Small intestine (tissue), 7 donors: ENCODE data around the gene PLK3. TPM values are rescaled to one million over a fixed set of nuclear protein-coding genes. Genes with fewer than 3 reads are reported as not detected.
"Not testable (repeated sequence)": the region's sequence is repeated elsewhere in the genome, so short reads cannot be mapped to it uniquely, and the experiment has no call there.

ENCODE experiments used
- DNase-seq, 2 donors: peaks; one replicate each; pipeline versions ENCODE4 v3.0.0 to v3.0.0-alpha.2; 2013
- FAIRE-seq: peaks from 2 replicates; lab custom pipeline; 2012; peaks lifted over from hg19 to GRCh38; lab: Jason Lieb, UNC
- H3K27ac ChIP-seq, 3 donors: one replicate each; pipeline ENCODE4 v1.5.1; 2013; ENCODE audit warnings: low read length in 2 of 3, mild to moderate bottlenecking in 2 of 3, control low read depth in 1 of 3, inconsistent platforms in 1 of 3, low read depth in 1 of 3, moderate library complexity in 1 of 3
- H3K27me3 ChIP-seq, 3 donors: one replicate each; pipeline ENCODE4 v1.6.1; 2013; ENCODE audit warnings: low read length in 3 of 3, inconsistent platforms in 1 of 3; ENCODE audit not compliant: control insufficient read depth in 3 of 3, insufficient read depth in 3 of 3
- H3K36me3 ChIP-seq, 3 donors: one replicate each; pipeline ENCODE4 v1.6.1; 2013; ENCODE audit warnings: low read length in 3 of 3, inconsistent platforms in 1 of 3, low read depth in 1 of 3, mild to moderate bottlenecking in 1 of 3, moderate library complexity in 1 of 3; ENCODE audit not compliant: control insufficient read depth in 3 of 3, insufficient read depth in 2 of 3
- H3K4me1 ChIP-seq, 3 donors: one replicate each; pipeline ENCODE4 v1.6.1; 2013; ENCODE audit warnings: low read length in 2 of 3, inconsistent platforms in 1 of 3, low read depth in 1 of 3, mild to moderate bottlenecking in 1 of 3, moderate library complexity in 1 of 3; ENCODE audit not compliant: control insufficient read depth in 3 of 3, insufficient read depth in 2 of 3
- H3K4me3 ChIP-seq, 3 donors: one replicate each; pipeline ENCODE4 v1.5.1; 2013; ENCODE audit warnings: low read length in 3 of 3, control low read depth in 1 of 3, inconsistent platforms in 1 of 3, low read depth in 1 of 3, mild to moderate bottlenecking in 1 of 3, moderate library complexity in 1 of 3
- H3K9me3 ChIP-seq, 2 donors: one replicate each; pipeline ENCODE4 v1.6.1; 2013; ENCODE audit warnings: low read depth in 1 of 2, low read length in 1 of 2; ENCODE audit not compliant: control insufficient read depth in 2 of 2, insufficient read depth in 1 of 2
- WGBS, 3 donors: extraction: QIAGEN DNeasy Blood & Tissue Kit; methylation state at CpG; one replicate each; pipeline ENCODE4 v1.1.7; 2013; 5-methylcytosine and 5-hydroxymethylcytosine counted together
- polyA plus RNA-seq, 4 donors: library from polyadenylated mRNA; stranded (reverse) in 3 of 4; unstranded in 1 of 4; fragments of 200-250 nt in 3 of 4; fragments of 120-200 nt in 1 of 4; gene quantifications; one replicate each; pipeline versions ENCODE4 v1.2.1 to v1.2.3, GENCODE V29; 2013
- donor health status: healthy with polysubstance abuse.
- donor health status: control.
- donor health status: control.
- donor health status: Bipolar disorder and iron deficiency.
- donor health status: healthy.

PLK3 gene
- polyA plus RNA-seq, 4 donors, result 5.4 to 16.7 (median 10.6) TPM

DNA sequence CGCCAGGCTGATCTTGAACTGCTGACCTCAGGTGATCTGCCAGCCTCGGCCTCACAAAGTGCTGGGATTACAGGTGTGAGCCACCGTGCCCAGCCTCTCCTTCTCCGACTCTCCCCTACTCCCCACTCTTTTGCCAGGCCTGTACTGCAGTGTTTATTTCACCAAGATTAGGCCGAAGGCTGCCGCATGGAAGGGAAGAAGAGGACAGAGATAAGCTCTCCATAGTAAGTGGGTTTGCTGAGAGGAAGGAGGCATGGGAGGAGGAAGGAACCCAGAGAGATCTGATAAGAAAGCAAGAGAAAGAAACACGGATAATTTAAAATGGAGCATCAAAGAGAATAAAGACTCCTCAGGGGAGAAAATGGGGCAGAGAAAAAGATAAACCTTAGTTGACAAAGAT lies 34.2 kb downstream of the PLK3 start:
- peaks cover 0 to 19% (median 0%) of the 10 kb centered on the region in 3 donors for H3K36me3 ChIP-seq
- 70 to 78% (median 71%) methylated on average over 7 of the region's 7 CpGs for WGBS, 3 donors

DNA sequence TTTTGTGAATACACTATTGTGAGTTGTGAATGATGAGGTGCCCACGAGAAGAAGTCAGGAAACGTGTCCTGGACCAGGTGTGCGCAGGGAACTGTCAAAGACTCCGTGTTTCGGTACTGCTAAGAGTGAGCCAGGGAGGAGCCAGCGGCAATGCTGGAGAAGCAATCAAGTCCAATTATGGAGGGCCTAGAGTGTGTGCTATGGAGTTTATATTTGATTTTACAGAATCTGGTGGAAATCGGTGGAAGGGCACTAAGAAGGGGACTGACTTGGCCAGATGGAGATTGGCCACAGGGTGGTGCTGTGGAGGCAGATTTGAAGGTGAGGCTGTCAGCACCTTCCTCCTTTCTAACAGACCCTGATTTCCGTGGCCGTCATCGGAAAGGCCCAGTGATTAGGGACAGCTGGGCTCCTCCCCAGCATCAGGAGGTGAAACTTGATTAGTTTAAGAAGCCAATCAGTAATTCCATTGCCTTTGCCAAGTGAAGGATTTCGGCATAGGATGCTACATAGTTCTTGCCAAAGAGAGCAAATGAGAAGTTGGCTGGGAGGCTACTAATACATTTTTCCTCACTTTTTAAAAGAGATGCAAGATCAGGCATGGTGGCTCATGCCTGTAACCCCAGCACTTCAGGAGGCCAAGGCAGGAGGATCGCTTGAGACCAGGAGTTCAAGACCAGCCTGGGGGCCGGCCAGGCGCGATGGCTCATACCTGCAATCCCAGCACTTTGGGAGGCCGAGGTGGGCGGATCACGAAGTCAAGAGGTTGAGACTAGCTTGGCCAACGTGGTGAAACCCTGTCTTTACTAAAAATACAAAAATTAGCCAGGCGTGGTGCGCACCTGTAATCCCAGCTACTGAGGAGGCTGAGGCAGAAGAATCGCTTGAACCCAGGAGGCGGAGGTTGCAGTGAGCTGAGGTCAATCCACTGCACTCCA lies 35.8 kb downstream of the PLK3 start:
- 65 to 67% (median 65%) methylated on average over 23 of the region's 23 CpGs for WGBS, 3 donors
- FAIRE-seq, result no peak

More for the DNA sequence above, 34.2 kb downstream of the PLK3 start:
- Histone ChIP-seq H3K9me3 (no peaks in the 10 kb centered on the region), H3K27me3 (no peaks in the 10 kb centered on the region), H3K4me1 (peaks cover 0 to 23% (median 0%) of the 10 kb centered on the region in 3 donors), H3K27ac (no peak overlapping the region), H3K4me3 (no peak overlapping the region)
- FAIRE-seq (no peak), DNase-seq (no peak)

DNA sequence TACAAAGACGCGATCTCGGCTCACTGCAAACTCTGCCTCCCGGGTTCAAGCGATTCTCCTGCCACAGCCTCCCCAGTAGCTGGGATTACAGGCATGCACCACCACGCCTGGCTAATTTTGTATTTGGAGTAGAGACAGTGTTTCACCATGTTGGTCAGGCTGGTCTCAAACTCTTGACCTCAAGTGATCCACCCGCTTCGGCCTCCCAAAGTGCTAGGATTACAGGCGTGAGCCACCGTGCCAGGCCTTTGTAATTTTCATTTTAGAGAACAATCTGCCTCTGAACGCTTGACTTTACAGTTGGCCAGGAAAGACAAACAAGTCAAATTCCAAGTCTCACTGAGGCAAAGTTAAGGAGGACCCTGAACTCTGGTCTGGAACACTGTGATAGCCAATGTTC lies 38.1 kb downstream of the PLK3 start:
- not testable (repeated sequence) for H3K27me3 ChIP-seq, H3K4me1 ChIP-seq, H3K9me3 ChIP-seq, H3K27ac ChIP-seq, FAIRE-seq, DNase-seq, H3K4me3 ChIP-seq, H3K36me3 ChIP-seq
- WGBS, 3 donors, result 86 to 89% (median 88%) methylated on average over 11 of the region's 11 CpGs

More for the DNA sequence above, 35.8 kb downstream of the PLK3 start:
- Histone ChIP-seq H3K4me3 (no peak overlapping the region), H3K27me3 (no peaks in the 10 kb centered on the region), H3K4me1 (peaks cover 0 to 17% (median 0%) of the 10 kb centered on the region in 3 donors), H3K9me3 (no peaks in the 10 kb centered on the region), H3K36me3 (peaks cover 0 to 12% (median 0%) of the 10 kb centered on the region in 3 donors), H3K27ac (no peak overlapping the region)
- peak; percentile 78 to 90 for DNase-seq

GRCh38 chr1:44839576-44839975 lies 39.4 kb downstream of the PLK3 start:
- no peak overlapping the region for H3K4me3 ChIP-seq
- H3K36me3 ChIP-seq, result peaks cover 0 to 2% (median 0%) of the 10 kb centered on the region in 3 donors
- no peak for FAIRE-seq
- no peak overlapping the region for H3K27ac ChIP-seq
- H3K27me3 ChIP-seq, result peaks cover 0 to 3% (median 0%) of the 10 kb centered on the region in 3 donors
- WGBS, 3 donors, result 70 to 76% (median 70%) methylated on average over 4 of the region's 4 CpGs
- no peaks in the 10 kb centered on the region for H3K9me3 ChIP-seq
- H3K4me1 ChIP-seq, result peaks cover 0 to 7% (median 0%) of the 10 kb centered on the region in 3 donors
- DNase-seq, result no peak

GRCh38 chr1:44842486-44842861 lies 42.3 kb downstream of the PLK3 start:
- H3K4me1 ChIP-seq, result peaks cover 0 to 4% (median 0%) of the 10 kb centered on the region in 3 donors
- peaks cover 0 to 3% (median 0%) of the 10 kb centered on the region in 3 donors for H3K27me3 ChIP-seq
- no peak overlapping the region for H3K27ac ChIP-seq
- no peak for DNase-seq
- no peak for FAIRE-seq
- 38 to 60% (median 55%) methylated on average over 16 of the region's 16 CpGs for WGBS, 3 donors
- H3K9me3 ChIP-seq, result no peaks in the 10 kb centered on the region
- peaks cover 0 to 5% (median 0%) of the 10 kb centered on the region in 3 donors for H3K36me3 ChIP-seq
- peak overlapping the region in 2 of 3 donors; percentile 46 to 71 for H3K4me3 ChIP-seq

GRCh38 chr1:44842862-44843655 lies 42.9 kb downstream of the PLK3 start, which contains the start of gene PTCH2:
Gene PTCH2, minus strand, starts transcription at chr1:44843253. Its CDS starts 321 bp downstream, at chr1:44842932.
- 1 to 3% (median 1%) methylated on average over 61 to 72 of the region's 72 CpGs for WGBS, 3 donors
- H3K27me3 ChIP-seq, result peaks cover 0 to 3% (median 0%) of the 10 kb centered on the region in 3 donors
- H3K9me3 ChIP-seq, result no peaks in the 10 kb centered on the region
- no peak within 1 kb of the TSS for H3K27ac ChIP-seq
- FAIRE-seq (no peak), DNase-seq (peak in 1 of 2 donors; percentile 79)
- H3K4me1 ChIP-seq, result peaks cover 0 to 4% (median 0%) of the 10 kb centered on the region in 3 donors
- peaks cover 0 to 5% (median 0%) of the 10 kb centered on the region in 3 donors for H3K36me3 ChIP-seq
- peak within 1 kb of the TSS in 2 of 3 donors; percentile 46 to 71 for H3K4me3 ChIP-seq

DNA sequence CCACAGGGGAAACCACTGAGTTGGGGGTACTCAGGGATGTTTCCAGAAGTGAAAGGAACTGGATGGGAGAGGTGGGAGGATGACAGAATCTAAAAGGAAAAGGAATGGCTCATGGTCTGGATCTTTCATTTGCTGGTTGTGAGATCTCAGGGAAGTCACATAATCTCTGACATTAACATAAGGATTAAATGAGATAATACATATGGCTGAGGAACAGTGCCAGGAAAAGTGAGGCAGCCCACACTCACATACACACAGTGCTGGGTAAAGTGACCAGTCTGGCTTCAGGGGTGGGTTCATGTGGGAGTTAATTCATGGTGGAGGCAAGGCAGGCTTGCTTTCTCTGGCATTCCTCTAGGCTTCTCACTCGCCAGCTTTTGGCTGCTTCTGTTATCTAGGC lies 46.8 kb downstream of the PLK3 start:
- H3K27ac ChIP-seq, result no peak overlapping the region
- no peak overlapping the region for H3K4me3 ChIP-seq
- H3K4me1 ChIP-seq, result peaks cover 0 to 4% (median 0%) of the 10 kb centered on the region in 3 donors
- H3K9me3 ChIP-seq, result no peaks in the 10 kb centered on the region
- no peak for DNase-seq
- peaks cover 0 to 14% (median 0%) of the 10 kb centered on the region in 3 donors for H3K36me3 ChIP-seq
- peaks cover 0 to 3% (median 0%) of the 10 kb centered on the region in 3 donors for H3K27me3 ChIP-seq
- FAIRE-seq, result no peak
- WGBS, 3 donors, result 88 to 100% (median 93%) methylated on average over 1 of the region's 1 CpG

GRCh38 chr1:44847845-44848244 lies 47.7 kb downstream of the PLK3 start:
- H3K4me3 ChIP-seq, result no peak overlapping the region
- no peak for FAIRE-seq

More at GRCh38 chr1:44847845-44848244, 47.7 kb downstream of the PLK3 start:
- peaks cover 0 to 16% (median 0%) of the 10 kb centered on the region in 3 donors for H3K36me3 ChIP-seq
- peaks cover 0 to under 1% (median 0%) of the 10 kb centered on the region in 3 donors for H3K4me1 ChIP-seq
- no peaks in the 10 kb centered on the region for H3K9me3 ChIP-seq
- DNase-seq, result no peak
- no peak overlapping the region for H3K27ac ChIP-seq
- H3K27me3 ChIP-seq, result no peaks in the 10 kb centered on the region
- WGBS, 3 donors, result 62 to 100% (median 100%) methylated on average over 1 of the region's 1 CpG
